Measurements from ENCODE around the gene ARL15.

The ARL15 gene

GRCh38 chr5:53928641-53929040 lies 381.7 kb downstream of the ARL15 start:
- no peak for DNase-seq

- no peak for DNase-seq
These were observed 382.6 kb downstream of the ARL15 start for GRCh38 chr5:53927668-53928247.

- no peak for DNase-seq
These were observed 384.3 kb downstream of the ARL15 start for GRCh38 chr5:53926026-53926425.

- no peak for DNase-seq
These were observed 386.0 kb downstream of the ARL15 start for GRCh38 chr5:53924392-53924791.

- no peak for DNase-seq
These were observed 386.4 kb downstream of the ARL15 start for GRCh38 chr5:53923961-53924360.

- no peak for DNase-seq
These were observed 387.6 kb downstream of the ARL15 start for GRCh38 chr5:53922508-53923498.

GRCh38 chr5:53917826-53918225 lies 392.5 kb downstream of the ARL15 start:
- no peak for DNase-seq

GRCh38 chr5:53917095-53917494 lies 393.3 kb downstream of the ARL15 start:
- DNase-seq: no peak

GRCh38 chr5:53915120-53915519 lies 395.3 kb downstream of the ARL15 start:
- no peak for DNase-seq

- no peak for DNase-seq
These were observed 396.4 kb downstream of the ARL15 start for GRCh38 chr5:53913941-53914340.

- no peak for DNase-seq
These were observed 401.6 kb downstream of the ARL15 start for GRCh38 chr5:53908757-53909156.

GRCh38 chr5:53907827-53908226 lies 402.5 kb downstream of the ARL15 start:
- DNase-seq: no peak

GRCh38 chr5:53906736-53907135 lies 403.6 kb downstream of the ARL15 start:
- no peak for DNase-seq

- DNase-seq: no peak
These were observed 408.0 kb downstream of the ARL15 start for GRCh38 chr5:53902296-53902907.

GRCh38 chr5:53900677-53901076 lies 409.7 kb downstream of the ARL15 start:
- DNase-seq: no peak

GRCh38 chr5:53895091-53895683 lies 415.2 kb downstream of the ARL15 start:
- no peak for DNase-seq

- no peak for DNase-seq
These were observed 416.7 kb downstream of the ARL15 start for GRCh38 chr5:53893626-53894025.

- DNase-seq: no peak
These were observed 418.1 kb downstream of the ARL15 start for GRCh38 chr5:53892224-53892623.

- DNase-seq: no peak
These were observed 419.2 kb downstream of the ARL15 start for GRCh38 chr5:53891159-53891558.

GRCh38 chr5:53890490-53890889 lies 419.9 kb downstream of the ARL15 start:
- no peak for DNase-seq

- no peak for DNase-seq
These were observed 425.5 kb downstream of the ARL15 start for GRCh38 chr5:53884844-53885243.

- no peak for DNase-seq
These were observed 426.0 kb downstream of the ARL15 start for GRCh38 chr5:53884417-53884816.

GRCh38 chr5:53882676-53883031 lies 427.7 kb downstream of the ARL15 start:
- DNase-seq: no peak

All from effector CD8-positive, alpha-beta T cell (primary cell).